Measurements from ENCODE around the gene APPBP2.
"Not testable (repeated sequence)": the region's sequence is repeated elsewhere in the genome, so short reads cannot be mapped to it uniquely, and the experiment has no call there.

GRCh38 chr17:60433021-60433997, 92.7 kb downstream of the APPBP2 start:
- TF ChIP-seq CTCF (IDR thresholded peaks at IDR 0.05 in 8 of 11, conservative IDR thresholded peaks at IDR 0.05 in 3 of 11); POLR2AphosphoS5 (IDR thresholded peaks at IDR 0.05): not testable (repeated sequence)

Data from spleen (tissue), 7 donors.